Activated T-cell treated with anti-CD3 and anti-CD28 coated beads for 1 hour (primary cell): Measurements from ENCODE around the gene TMCO2.
A peak's percentile ranks its signal among the peaks of the same experiment; 100 is the strongest.
"Not testable (repeated sequence)": the region's sequence is repeated elsewhere in the genome, so short reads cannot be mapped to it uniquely, and the experiment has no call there.

Source experiments
- DNase-seq: peaks from one replicate; pipeline ENCODE4 v3.0.0-alpha.2; 2020; ENCODE audit warnings: low read depth

TMCO2 gene

GRCh38 chr1:40247655-40248054, at the start of gene TMCO2:
TMCO2 (plus strand) TSS chr1:40247937; CDS start chr1:40247994, 57 bp downstream.
- no peak for DNase-seq

GRCh38 chr1:40199126-40199525, 48.6 kb upstream of the TMCO2 start:
- no peak for DNase-seq

GRCh38 chr1:40204856-40205255, 42.9 kb upstream of the TMCO2 start:
- DNase-seq: no peak

GRCh38 chr1:40210511-40211204, 37.1 kb upstream of the TMCO2 start:
- DNase-seq: no peak

- no peak for DNase-seq
Observed at GRCh38 chr1:40218333-40218732, 29.4 kb upstream of the TMCO2 start.

GRCh38 chr1:40221471-40221905, 26.2 kb upstream of the TMCO2 start:
- not testable (repeated sequence) for DNase-seq

GRCh38 chr1:40221977-40222772, 25.6 kb upstream of the TMCO2 start:
- no peak for DNase-seq

- no peak for DNase-seq
Observed at GRCh38 chr1:40224040-40224439, 23.7 kb upstream of the TMCO2 start.

- DNase-seq: no peak
Observed at GRCh38 chr1:40226192-40226591, 21.5 kb upstream of the TMCO2 start.

GRCh38 chr1:40232444-40232843, 15.3 kb upstream of the TMCO2 start:
- DNase-seq: peak; percentile 27

- DNase-seq: no peak
Observed at GRCh38 chr1:40239626-40240025, 8.1 kb upstream of the TMCO2 start.

GRCh38 chr1:40240390-40240789, 7.3 kb upstream of the TMCO2 start:
- no peak for DNase-seq

- no peak for DNase-seq
Observed at GRCh38 chr1:40241362-40241761, 6.4 kb upstream of the TMCO2 start.

- DNase-seq: no peak
Observed at GRCh38 chr1:40243351-40243750, 4.4 kb upstream of the TMCO2 start.

- DNase-seq: no peak
Observed at GRCh38 chr1:40244138-40244744, 3.5 kb upstream of the TMCO2 start.

GRCh38 chr1:40245686-40246085, 2.1 kb upstream of the TMCO2 start:
- no peak for DNase-seq

GRCh38 chr1:40248412-40248811, 675 bp downstream of the TMCO2 start:
- DNase-seq: no peak

- DNase-seq: no peak
Observed at GRCh38 chr1:40251456-40251855, 3.7 kb downstream of the TMCO2 start.

GRCh38 chr1:40252601-40253000, 4.9 kb downstream of the TMCO2 start:
- DNase-seq: no peak

- no peak for DNase-seq
Observed at GRCh38 chr1:40255231-40255630, 7.5 kb downstream of the TMCO2 start.

- no peak for DNase-seq
Observed at GRCh38 chr1:40256401-40257084, 8.8 kb downstream of the TMCO2 start.

- no peak for DNase-seq
Observed at GRCh38 chr1:40257313-40257687, 9.6 kb downstream of the TMCO2 start.
